NB4 (cell line): ENCODE measurements around the gene SH3GL2.
A peak's percentile ranks its signal among the peaks of the same experiment; 100 is the strongest.

ENCODE experiments used
- DNase-seq: peaks from one replicate; pipeline ENCODE4 v3.0.0; 2010; ENCODE audit warnings: low read depth
- H3K4me3 ChIP-seq: one replicate; pipeline ENCODE4 v1.5.1; 2011; ENCODE audit warnings: mild to moderate bottlenecking, low read depth, low read length, moderate library complexity
- CTCF ChIP-seq: IDR thresholded peaks from one replicate; pipeline ENCODE4 v1.5.1; 2012; ENCODE audit warnings: low read depth, low read length
- MAX ChIP-seq: IDR thresholded peaks from 2 replicates; pipeline ENCODE4 v1.6.1; 2011; ENCODE audit warnings: low read depth, low read length
- MYC ChIP-seq: IDR thresholded peaks from 2 replicates; pipeline ENCODE4 v1.6.1; 2011; ENCODE audit warnings: low read depth, low read length
- POLR2A ChIP-seq: IDR thresholded peaks from 2 replicates; pipeline ENCODE4 v1.6.1; 2011; ENCODE audit warnings: mild to moderate bottlenecking; ENCODE audit not compliant: insufficient read length; ENCODE audit errors: extremely low read depth

The SH3GL2 gene

GRCh38 chr9:17574342-17574741 is 4.5 kb upstream of the SH3GL2 start:
- DNase-seq, result no peak
- no peak overlapping the region for H3K4me3 ChIP-seq
- TF ChIP-seq CTCF (no peak), POLR2A (no peak), MAX (no peak), MYC (no peak)

- H3K4me3 ChIP-seq, result no peak overlapping the region
- DNase-seq, result no peak
- TF ChIP-seq CTCF (no peak), POLR2A (no peak), MAX (no peak), MYC (no peak)
Observed at GRCh38 chr9:17578577-17578910, 322 bp upstream of the SH3GL2 start.

- no peak for DNase-seq
Observed at GRCh38 chr9:17580119-17580518, 1.3 kb downstream of the SH3GL2 start.

GRCh38 chr9:17587113-17587512 is 8.2 kb downstream of the SH3GL2 start:
- DNase-seq, result peak; percentile 62
- no peak overlapping the region for H3K4me3 ChIP-seq
- no peak for TF ChIP-seq MYC
- peak; percentile 37 for TF ChIP-seq CTCF

More at GRCh38 chr9:17580119-17580518, 1.3 kb downstream of the SH3GL2 start:
- H3K4me3 ChIP-seq, result no peak overlapping the region
- TF ChIP-seq MAX (no peak), MYC (no peak), POLR2A (no peak), CTCF (no peak)

GRCh38 chr9:17588395-17588794 is 9.5 kb downstream of the SH3GL2 start:
- no peak for TF ChIP-seq MAX
- TF ChIP-seq POLR2A, result no peak
- no peak for DNase-seq
- no peak overlapping the region for H3K4me3 ChIP-seq

GRCh38 chr9:17588941-17589340 is 10.1 kb downstream of the SH3GL2 start:
- H3K4me3 ChIP-seq, result no peak overlapping the region
- DNase-seq, result no peak
- no peak for TF ChIP-seq MAX
- TF ChIP-seq MYC, result no peak
- no peak for TF ChIP-seq POLR2A
- TF ChIP-seq CTCF, result no peak
